Activated T-helper 1 cell treated with anti-CD3 and anti-CD28 coated beads, Interleukin-12 subunit alpha, Interleukin-12 subunit beta, Interleukin-2, Interleukin-4 antibody, amounts not matched to agents 30 ng/mL and 10 ng/mL and 1 ng/mL, durations not matched to agents 14 hours and 24 hours and 36 hours (primary cell): Measurements from ENCODE around the gene SUMO3. TPM values are rescaled to one million over a fixed set of nuclear protein-coding genes. Genes with fewer than 3 reads are reported as not detected.

ENCODE experiments used
- DNase-seq: peaks from one replicate; pipeline ENCODE4 v3.0.0; 2021; ENCODE audit warnings: low spot score
- H3K27ac Mint-ChIP-seq: one replicate; pipeline ENCODE4 v1.8.0; 2021; ENCODE audit warnings: mild to moderate bottlenecking, mixed read lengths
- H3K27me3 Mint-ChIP-seq: one replicate; pipeline ENCODE4 v1.8.0; 2022; ENCODE audit warnings: mild to moderate bottlenecking, moderate library complexity, mixed read lengths; ENCODE audit not compliant: insufficient read depth
- H3K36me3 Mint-ChIP-seq: one replicate; pipeline ENCODE4 v1.8.0; 2021; ENCODE audit warnings: low read depth, mixed read lengths
- H3K4me1 Mint-ChIP-seq: one replicate; pipeline ENCODE4 v1.8.0; 2021; ENCODE audit warnings: low read depth, mixed read lengths
- H3K4me3 Mint-ChIP-seq: one replicate; pipeline ENCODE4 v1.8.0; 2021; ENCODE audit warnings: mild to moderate bottlenecking, moderate library complexity, mixed read lengths
- H3K9me3 Mint-ChIP-seq: one replicate; pipeline ENCODE4 v1.8.0; 2021; ENCODE audit warnings: mixed read lengths
- intact Hi-C: fragments of 100-400 bp; cut with micrococcal nuclease; formaldehyde crosslinking; loops from one replicate; pipeline ENCODE4 v1.15.1; 2024
- total RNA-seq: library from RNA; stranded (reverse); gene quantifications from 2 replicates; pipeline ENCODE4 v1.2.3, GENCODE V29; 2022

Gene SUMO3
- total RNA-seq = 86.9 and 88.6 TPM in 2 replicates

DNA sequence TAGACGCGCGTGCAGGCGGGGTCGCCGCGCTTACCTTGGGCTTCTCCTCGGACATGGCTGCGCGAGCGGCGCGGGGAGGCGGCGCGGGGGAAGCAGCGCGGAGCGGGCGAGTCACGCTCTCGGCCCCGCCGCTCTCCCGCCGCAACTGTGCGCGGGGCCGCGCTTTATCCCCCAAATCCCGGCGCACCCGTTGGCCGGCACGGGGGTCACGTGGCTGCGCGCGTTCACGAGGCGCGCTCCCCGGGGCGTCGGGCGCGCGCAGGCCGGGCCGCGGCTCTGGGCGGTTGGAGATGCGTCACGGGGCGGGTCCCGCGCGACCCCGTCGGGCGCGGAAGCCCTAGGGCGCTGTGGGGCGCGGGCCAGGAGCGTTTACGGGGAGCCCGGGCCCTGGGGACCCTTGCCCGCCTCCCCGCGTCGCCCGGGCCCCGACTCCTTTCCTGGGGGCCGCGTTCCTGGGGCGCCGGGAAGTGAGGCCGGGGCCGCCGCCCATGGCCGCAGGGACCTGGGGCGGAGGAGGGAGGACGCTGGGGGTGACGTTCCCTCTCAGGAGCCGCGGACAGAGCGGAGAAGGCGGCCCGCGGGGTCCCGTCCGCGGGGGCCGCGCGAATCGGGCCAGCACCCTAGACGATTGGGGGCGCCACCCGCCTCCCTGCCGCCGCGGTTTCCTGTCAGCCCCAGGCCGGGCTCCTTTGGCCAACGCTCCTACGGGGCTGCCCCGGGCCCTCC is at the start of gene SUMO3:
SUMO3 (minus strand) TSS at position 149 of the 726 bp plus-strand sequence; CDS start at position 55, 94 bp downstream.
- H3K36me3 Mint-ChIP-seq = peaks cover 3% of the 10 kb centered on the region
- peak; percentile 88 for DNase-seq
- peak within 1 kb of the TSS; percentile 44 for H3K27ac Mint-ChIP-seq
- no peaks in the 10 kb centered on the region for H3K27me3 Mint-ChIP-seq
- peak within 1 kb of the TSS; percentile 67 for H3K4me3 Mint-ChIP-seq
- intact Hi-C loops = loop anchor here (1.0 to 5.0 kb wide), 8 partner anchors 17 to 824 kb away; partner anchors contain the start of genes LRRC3, PCBP3, POFUT2 and PTTG1IP
- H3K9me3 Mint-ChIP-seq = peaks cover 24% of the 10 kb centered on the region
- peaks cover 11% of the 10 kb centered on the region for H3K4me1 Mint-ChIP-seq

DNA sequence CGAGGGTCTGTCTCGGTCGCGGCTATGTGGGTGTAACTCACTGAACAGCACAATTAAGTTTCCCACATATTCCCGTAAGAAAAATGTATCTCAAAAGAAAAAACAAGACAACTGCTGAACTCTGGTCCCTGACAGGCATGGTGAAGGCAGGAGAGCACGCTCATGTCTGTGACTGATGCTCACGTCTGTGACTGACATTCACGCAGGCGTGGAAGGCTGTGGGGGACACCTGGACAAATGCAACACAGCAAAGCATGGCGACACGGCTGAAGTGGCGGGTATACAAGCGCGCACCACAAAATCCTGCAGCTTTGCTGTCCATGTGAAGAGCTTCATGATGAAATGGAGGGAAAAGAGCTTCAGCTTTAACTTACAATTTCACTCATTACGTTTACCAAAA is 49.6 kb upstream of the SUMO3 start:
- Mint-ChIP-seq H3K27me3 (no peaks in the 10 kb centered on the region), H3K4me3 (no peak overlapping the region), H3K36me3 (peaks cover 15% of the 10 kb centered on the region), H3K27ac (peak overlapping the region; percentile 88), H3K9me3 (no peaks in the 10 kb centered on the region), H3K4me1 (peaks cover 72% of the 10 kb centered on the region)
- DNase-seq = no peak
- intact Hi-C loops = no loop called here

DNA sequence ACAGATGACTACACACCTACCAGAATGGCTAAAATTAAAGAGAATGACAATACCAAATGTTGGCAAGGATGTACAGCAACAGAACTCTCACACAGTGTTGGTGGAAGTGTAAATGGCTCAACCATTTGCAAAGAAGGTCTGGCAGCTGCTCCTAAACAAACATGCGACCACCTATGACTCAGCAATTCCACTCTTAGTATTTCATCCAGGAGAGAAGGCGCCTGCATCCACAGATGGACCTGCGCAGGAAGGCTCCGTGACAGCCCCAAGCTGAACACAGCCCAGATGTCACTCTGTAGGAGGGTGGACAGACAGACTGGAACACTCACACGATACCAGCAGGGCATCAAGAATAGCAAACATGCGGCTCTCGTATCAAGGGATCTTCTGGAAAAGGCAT is 48.9 kb upstream of the SUMO3 start:
- no peak for DNase-seq
- peak overlapping the region; percentile 73 for H3K27ac Mint-ChIP-seq
- peaks cover 65% of the 10 kb centered on the region for H3K4me1 Mint-ChIP-seq
- intact Hi-C loops = no loop called here
- H3K4me3 Mint-ChIP-seq = peak overlapping the region; percentile 47
- H3K9me3 Mint-ChIP-seq = no peaks in the 10 kb centered on the region
- peaks cover 15% of the 10 kb centered on the region for H3K36me3 Mint-ChIP-seq
- H3K27me3 Mint-ChIP-seq = no peaks in the 10 kb centered on the region

DNA sequence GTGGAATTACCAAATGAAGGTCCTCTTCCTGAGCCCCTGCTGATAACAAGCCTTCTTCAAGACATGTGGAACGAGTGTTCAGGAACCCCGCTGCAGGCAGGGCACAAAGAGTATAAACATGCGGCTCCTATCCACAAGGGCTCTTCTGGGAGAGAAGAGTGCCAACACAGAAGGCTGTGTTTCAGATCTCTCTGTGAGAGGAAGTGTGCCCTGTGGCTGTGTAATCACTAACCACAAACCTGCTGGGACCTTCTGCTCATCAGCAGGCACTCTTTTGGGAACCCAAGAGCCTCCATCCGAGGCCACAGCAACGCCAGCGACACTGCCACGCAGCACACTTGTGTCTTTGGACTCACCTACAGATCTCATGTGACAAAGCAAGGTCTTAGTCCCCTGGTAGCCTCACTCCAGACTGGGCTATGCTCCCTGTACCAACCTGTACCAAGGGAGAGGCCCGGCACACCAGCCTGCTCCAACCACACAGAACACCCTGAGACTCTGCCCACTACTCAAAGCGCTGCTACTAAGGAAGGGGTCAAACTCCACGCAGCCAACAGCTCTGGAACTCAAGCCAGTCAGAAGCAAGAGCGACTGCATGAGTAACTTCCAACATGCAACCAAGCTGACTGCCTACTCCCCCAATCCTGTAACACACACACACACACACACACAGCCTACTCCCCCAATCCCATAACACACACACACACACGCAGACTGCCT is 47.9 kb upstream of the SUMO3 start:
- H3K27ac Mint-ChIP-seq = peak overlapping the region; percentile 43
- DNase-seq = no peak
- peaks cover 18% of the 10 kb centered on the region for H3K36me3 Mint-ChIP-seq
- intact Hi-C loops = no loop called here
- H3K4me3 Mint-ChIP-seq = no peak overlapping the region
- peaks cover 55% of the 10 kb centered on the region for H3K4me1 Mint-ChIP-seq
- no peaks in the 10 kb centered on the region for H3K9me3 Mint-ChIP-seq
- no peaks in the 10 kb centered on the region for H3K27me3 Mint-ChIP-seq

DNA sequence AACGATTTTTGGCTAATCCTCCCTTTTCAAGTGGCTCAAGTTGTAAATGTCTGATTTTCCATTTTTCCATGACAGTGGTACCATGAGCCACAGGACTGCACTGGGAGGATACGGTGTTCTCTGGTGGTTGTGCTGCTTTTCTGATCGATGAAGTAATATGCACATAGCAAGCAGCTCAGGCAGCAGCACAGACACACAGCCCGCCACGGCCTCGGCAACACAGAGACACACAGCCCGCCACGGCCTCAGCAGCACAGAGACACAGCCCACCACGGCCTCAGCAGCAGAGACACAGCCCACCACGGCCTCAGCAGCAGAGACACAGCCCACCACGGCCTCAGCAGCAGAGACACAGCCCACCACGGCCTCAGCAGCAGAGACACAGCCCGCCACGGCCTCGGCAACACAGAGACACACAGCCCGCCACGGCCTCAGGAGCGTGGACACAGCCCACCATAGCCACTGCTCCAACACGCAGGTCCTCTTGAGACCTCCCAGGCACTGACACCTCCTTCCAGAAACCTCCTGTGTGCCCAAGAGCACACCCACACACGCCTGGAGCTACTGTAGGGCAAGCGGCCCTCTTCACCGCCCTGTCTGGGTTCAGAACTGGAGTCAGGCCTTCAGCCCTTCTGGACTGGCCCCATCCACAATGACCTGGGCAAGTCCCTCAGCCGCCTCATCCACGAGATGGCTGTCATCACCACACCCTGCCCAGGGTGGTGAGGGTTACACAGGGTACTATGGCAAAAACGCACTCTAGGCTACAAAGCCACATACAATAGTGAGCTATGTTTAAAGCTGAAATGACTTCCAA is 45.2 kb upstream of the SUMO3 start:
- intact Hi-C loops = no loop called here
- Mint-ChIP-seq H3K9me3 (no peaks in the 10 kb centered on the region), H3K27ac (no peak overlapping the region), H3K36me3 (peaks cover 34% of the 10 kb centered on the region), H3K4me3 (no peak overlapping the region), H3K27me3 (no peaks in the 10 kb centered on the region), H3K4me1 (peaks cover 31% of the 10 kb centered on the region)
- DNase-seq = no peak

DNA sequence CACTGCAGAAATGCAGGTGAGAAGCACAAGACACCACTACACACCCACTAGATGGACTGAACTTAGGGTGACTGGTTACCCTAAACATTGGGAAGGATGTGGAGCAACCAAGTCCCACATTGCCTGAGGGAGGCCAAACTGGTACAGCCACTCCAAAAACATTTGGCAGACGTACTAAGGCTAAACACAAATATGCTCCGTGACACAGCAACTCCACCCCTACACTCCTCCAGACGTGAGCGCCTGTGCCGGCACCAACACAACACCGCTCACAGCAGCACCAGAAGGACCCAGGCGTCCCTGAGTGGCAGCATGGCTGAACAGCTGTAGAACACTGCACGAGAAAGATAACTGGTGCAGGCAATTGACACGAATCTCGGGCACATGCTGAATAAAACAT is 40.9 kb upstream of the SUMO3 start:
- no peaks in the 10 kb centered on the region for H3K9me3 Mint-ChIP-seq
- no peak for DNase-seq

DNA sequence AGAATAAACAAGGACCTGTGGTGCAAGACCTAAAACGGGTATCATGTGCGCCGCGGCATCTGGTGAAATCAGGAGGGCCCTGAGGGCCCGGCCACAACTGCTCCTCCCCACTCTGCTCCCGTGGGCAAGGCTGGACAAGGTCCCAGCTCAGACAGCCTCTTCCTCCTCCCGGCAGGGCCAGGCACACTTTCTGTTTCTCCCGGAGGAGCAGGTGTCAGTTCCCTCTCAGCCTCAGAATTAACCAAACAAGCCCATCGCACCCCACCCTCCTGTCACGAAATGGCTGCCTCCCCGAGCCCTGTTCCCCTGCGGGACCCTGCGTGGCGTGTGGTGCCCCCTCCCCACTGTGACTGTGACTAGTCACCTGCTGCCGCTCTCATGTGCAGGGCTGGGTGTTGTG is 40.4 kb upstream of the SUMO3 start:
- Mint-ChIP-seq H3K9me3 (no peaks in the 10 kb centered on the region), H3K4me3 (no peak overlapping the region), H3K27ac (no peak overlapping the region), H3K27me3 (no peaks in the 10 kb centered on the region), H3K36me3 (peaks cover 44% of the 10 kb centered on the region), H3K4me1 (peaks cover 14% of the 10 kb centered on the region)
- intact Hi-C loops = no loop called here
- DNase-seq = no peak

More for the DNA sequence above, 40.9 kb upstream of the SUMO3 start:
- intact Hi-C loops = no loop called here
- Mint-ChIP-seq H3K27ac (no peak overlapping the region), H3K4me3 (no peak overlapping the region), H3K36me3 (peaks cover 44% of the 10 kb centered on the region), H3K27me3 (no peaks in the 10 kb centered on the region), H3K4me1 (peaks cover 14% of the 10 kb centered on the region)

DNA sequence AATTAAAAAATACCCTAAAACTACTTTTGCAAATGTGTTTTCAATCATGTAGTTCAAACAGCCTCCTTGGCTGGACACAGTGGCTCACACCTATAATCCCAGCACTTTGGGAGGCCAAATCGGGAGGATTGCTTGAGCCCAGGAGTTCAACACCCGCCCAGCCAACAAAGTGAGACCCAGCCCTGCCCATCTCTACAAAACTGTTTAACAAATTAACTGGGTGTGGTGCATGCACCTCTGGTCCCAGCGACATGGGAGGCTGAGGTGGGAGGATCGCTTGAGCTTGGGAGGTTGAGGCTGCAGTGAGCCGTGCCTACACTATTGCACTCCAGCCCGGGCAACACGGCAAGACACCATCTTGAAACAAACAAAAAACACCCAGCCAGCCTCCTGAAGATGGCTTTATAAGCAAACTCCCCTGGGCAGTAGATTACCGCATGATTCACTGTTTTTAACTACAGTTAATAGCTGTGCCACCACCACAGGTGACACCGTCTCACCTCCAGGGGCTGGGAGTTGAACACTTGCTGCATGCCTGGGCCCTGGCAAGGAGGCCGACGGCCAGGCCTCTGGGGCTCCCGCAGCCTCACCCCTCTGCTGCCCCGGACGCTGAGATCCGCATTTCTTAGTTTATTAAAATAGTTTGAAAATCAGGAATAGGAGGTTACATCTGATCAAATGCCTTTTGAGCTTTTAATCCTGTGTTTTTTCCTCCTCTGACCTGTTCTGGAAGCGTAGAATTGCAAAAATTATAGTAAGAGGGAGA is 39.4 kb upstream of the SUMO3 start:
- intact Hi-C loops = no loop called here
- DNase-seq = no peak
- Mint-ChIP-seq H3K36me3 (peaks cover 43% of the 10 kb centered on the region), H3K4me1 (peaks cover 16% of the 10 kb centered on the region), H3K9me3 (no peaks in the 10 kb centered on the region), H3K27me3 (no peaks in the 10 kb centered on the region), H3K4me3 (no peak overlapping the region), H3K27ac (no peak overlapping the region)

DNA sequence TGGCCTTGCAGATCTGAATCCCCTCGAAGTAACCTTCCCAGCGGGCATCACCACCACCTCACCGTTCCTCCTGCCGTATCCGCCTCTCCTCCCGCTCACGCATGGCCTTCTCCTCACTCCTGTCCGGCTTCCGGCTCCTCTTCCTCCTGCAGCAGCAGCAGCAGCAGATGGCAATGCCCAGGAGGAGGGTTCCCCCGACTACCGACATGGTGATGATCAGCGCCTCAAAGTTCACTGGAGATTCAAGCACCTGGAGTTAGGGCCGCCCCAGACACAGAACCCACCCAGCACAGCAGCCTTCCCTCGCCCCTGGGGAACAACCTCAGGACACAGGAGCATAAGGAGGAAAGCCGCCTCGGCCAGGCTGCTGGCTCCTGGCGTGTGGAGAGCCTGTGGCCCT is 38.3 kb upstream of the SUMO3 start:
- no peak overlapping the region for H3K4me3 Mint-ChIP-seq
- no peak for DNase-seq
- H3K36me3 Mint-ChIP-seq = peaks cover 41% of the 10 kb centered on the region
- H3K27me3 Mint-ChIP-seq = no peaks in the 10 kb centered on the region
- H3K27ac Mint-ChIP-seq = no peak overlapping the region
- H3K9me3 Mint-ChIP-seq = no peaks in the 10 kb centered on the region
- intact Hi-C loops = no loop called here
- peaks cover 28% of the 10 kb centered on the region for H3K4me1 Mint-ChIP-seq

DNA sequence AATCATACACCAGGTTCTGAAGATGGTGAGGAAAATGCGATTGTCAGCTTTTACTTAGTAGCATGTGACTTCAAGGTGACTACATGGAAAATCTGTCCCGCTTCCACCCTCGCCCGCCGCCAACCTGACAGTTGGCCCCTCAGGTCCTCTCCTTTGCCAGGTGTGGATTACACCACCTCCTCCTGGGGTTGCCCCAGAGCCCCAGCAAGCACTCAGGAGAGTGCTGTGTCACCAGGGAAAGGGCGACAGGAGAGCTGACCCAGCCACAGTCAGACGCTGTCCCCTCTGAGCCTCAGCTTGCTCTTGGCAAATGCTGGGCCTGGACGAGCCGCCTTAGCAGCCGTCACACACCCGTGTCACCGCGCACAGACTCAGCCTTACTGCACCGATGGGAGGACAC is 37.7 kb upstream of the SUMO3 start:
- peaks cover 44% of the 10 kb centered on the region for H3K36me3 Mint-ChIP-seq
- H3K9me3 Mint-ChIP-seq = no peaks in the 10 kb centered on the region
- H3K4me1 Mint-ChIP-seq = peaks cover 31% of the 10 kb centered on the region
- no peaks in the 10 kb centered on the region for H3K27me3 Mint-ChIP-seq
- no peak overlapping the region for H3K27ac Mint-ChIP-seq
- DNase-seq = no peak
- intact Hi-C loops = loop anchor here (1.0 kb wide), 1 partner anchor 13 kb away; no protein-coding TSS in a partner anchor
- H3K4me3 Mint-ChIP-seq = no peak overlapping the region

DNA sequence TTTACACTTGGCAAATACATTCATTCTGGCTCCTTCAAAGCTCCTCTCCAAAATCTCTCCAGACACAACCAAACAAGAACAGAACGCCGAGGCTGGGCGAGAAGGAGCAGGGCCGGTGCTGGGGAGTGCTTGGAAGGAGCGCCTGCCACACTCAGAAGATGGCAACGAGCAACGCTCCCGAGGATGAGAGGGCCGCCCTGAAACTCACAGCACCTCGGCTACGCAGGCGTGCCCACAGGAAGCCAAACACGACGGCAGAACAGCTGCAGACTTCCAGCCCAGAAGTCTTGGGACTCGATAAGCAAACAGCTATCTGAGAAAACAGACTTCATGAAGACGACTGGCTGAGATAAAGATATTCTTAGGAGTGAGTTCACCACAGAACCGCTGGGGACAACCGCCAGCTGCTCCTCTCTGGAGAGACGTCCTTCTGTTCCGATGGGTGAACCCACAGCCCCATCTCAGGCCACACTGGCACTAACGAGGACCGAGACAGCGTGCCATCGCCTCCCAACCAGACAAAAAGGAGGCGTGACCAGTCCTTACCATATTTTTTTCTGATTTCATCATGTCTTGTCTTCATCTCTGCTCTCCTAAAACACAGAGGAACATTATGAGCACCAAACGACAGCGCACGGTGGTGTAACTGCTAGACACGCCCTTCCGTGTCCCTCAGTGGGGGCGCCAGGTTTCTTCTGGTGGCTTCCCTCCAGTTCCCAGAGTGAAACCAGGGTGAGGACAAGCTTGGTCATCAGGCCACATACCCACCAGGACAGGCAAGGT is 37.0 kb upstream of the SUMO3 start:
- intact Hi-C loops = loop anchor here (1.0 kb wide), 1 partner anchor 13 kb away; no protein-coding TSS in a partner anchor
- Mint-ChIP-seq H3K4me3 (no peak overlapping the region), H3K27me3 (no peaks in the 10 kb centered on the region), H3K36me3 (peaks cover 43% of the 10 kb centered on the region), H3K4me1 (peaks cover 31% of the 10 kb centered on the region), H3K27ac (peak overlapping the region; percentile 43), H3K9me3 (no peaks in the 10 kb centered on the region)
- no peak for DNase-seq

DNA sequence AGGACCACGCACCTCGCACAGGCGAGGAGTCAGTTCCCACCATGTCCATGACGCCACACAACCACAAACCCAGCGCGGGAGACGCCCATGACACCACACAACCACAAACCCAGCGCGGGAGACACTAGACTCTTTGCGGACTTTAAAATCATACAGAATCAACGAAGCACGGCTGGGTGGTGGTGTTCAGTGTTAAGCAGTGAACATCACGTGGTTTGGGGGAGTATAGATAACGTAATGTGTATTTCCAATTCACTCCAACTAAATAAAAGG is 36.5 kb upstream of the SUMO3 start:
- Mint-ChIP-seq H3K36me3 (peaks cover 40% of the 10 kb centered on the region), H3K4me1 (peaks cover 31% of the 10 kb centered on the region)

More for the DNA sequence above, 36.5 kb upstream of the SUMO3 start:
- DNase-seq = no peak
- Mint-ChIP-seq H3K27ac (peak overlapping the region; percentile 43), H3K4me3 (no peak overlapping the region), H3K27me3 (no peaks in the 10 kb centered on the region), H3K9me3 (no peaks in the 10 kb centered on the region)
- intact Hi-C loops = no loop called here
